Pancreas (tissue), 10 donors: ENCODE measurements around the gene CDH4. TPM values are rescaled to one million over a fixed set of nuclear protein-coding genes. Genes with fewer than 3 reads are reported as not detected.

ENCODE experiments used
- ATAC-seq, 4 donors: fragments of 200-7000 bp; cut with Tn5 transposase; one replicate each; pipeline versions ENCODE4 v1.8.0 to v1.9.1; 2020; ENCODE audit warnings: mild to moderate bottlenecking in 4 of 4, moderate library complexity in 4 of 4
- DNase-seq, 6 donors: peaks; one replicate each; pipeline ENCODE4 v3.0.0-alpha.2; 2020
- FAIRE-seq: peaks from 2 replicates; lab custom pipeline; 2012; peaks lifted over from hg19 to GRCh38; lab: Jason Lieb, UNC
- H3K27ac ChIP-seq, 4 donors: fragments of 200-600 bp; sonication (generic); 1 replicate in 3 of 4; 2 replicates in 1 of 4; pipeline versions ENCODE4 v1.5.0 to v1.8.0; 2020
- H3K27me3 ChIP-seq, 4 donors: fragments of 200-600 bp; one replicate each; pipeline ENCODE4 v1.8.0; 2021
- H3K36me3 ChIP-seq, 3 donors: fragments of 200-600 bp; sonication (generic) in 1 of 3; one replicate each; pipeline versions ENCODE4 v1.5.0 to v1.8.0; 2020 to 2021
- H3K4me1 ChIP-seq, 3 donors: fragments of 200-600 bp; one replicate each; pipeline ENCODE4 v1.8.0; 2021
- H3K4me3 ChIP-seq, 4 donors: fragments of 200-600 bp; sonication (generic) in 2 of 4; one replicate each; pipeline versions ENCODE4 v1.5.0 to v1.8.0; 2020 to 2021
- H3K9me3 ChIP-seq, 4 donors: fragments of 200-600 bp; one replicate each; pipeline ENCODE4 v1.8.0; 2021
- WGBS, 2 donors: extraction: QIAGEN DNeasy Blood & Tissue Kit; methylation state at CpG; one replicate each; pipeline ENCODE4 v1.1.7; 2013; 5-methylcytosine and 5-hydroxymethylcytosine counted together
- intact Hi-C, 3 donors: fragments of 100-400 bp; cut with DNase I; formaldehyde crosslinking; loops; one replicate each; pipeline versions ENCODE4 v1.11.1 to v1.14.2; 2022
- polyA plus RNA-seq, 2 donors: library from polyadenylated mRNA; stranded (reverse); fragments of 200-250 nt; gene quantifications; one replicate each; pipeline ENCODE4 v1.2.3, GENCODE V29; 2013
- total RNA-seq, 6 donors: library from RNA; stranded (reverse); fragmentation: NEBNext Ultra II Directional in 4 of 6; extraction: Animal tissue kit (Norgen Biotek cat#: 25700) in 4 of 6; gene quantifications; one replicate each; pipeline versions ENCODE4 v1.2.1 to v1.2.4, GENCODE V29; 2021 to 2023
- TF ChIP-seq, protein P1 (sequence below), 4 donors: fragments of 200-600 bp; sonication (generic) in 3 of 4; IDR thresholded peaks; one replicate each; pipeline versions ENCODE4 v1.5.0 to v1.8.0; 2021; ENCODE audit warnings: antibody characterized with exemption in 4 of 4
- donor health status: healthy with polysubstance abuse.
- donor health status: DM: no; HTN: no; CAD: no; lungs with moderate emphysema.
- donor health status: DM: no; HTN: no; CAD: no.
- donor health status: control.
- donor health status: control.
- donor health status: Bipolar disorder and iron deficiency.
- donor health status: DM: yes; HTN: yes; CAD: no.
- donor health status: DM: no; HTN: no; CAD: no.
- donor health status: DM: no; HTN: no; CAD: no.
- donor health status: DM: yes; HTN: yes; CAD: no.

Gene CDH4
- total and polyA plus RNA-seq, 8 donors = 0.04 to 1.4 (median 0.27) TPM

GRCh38 chr20:61671559-61671958 is 419.5 kb downstream of the CDH4 start:
- FAIRE-seq (no peak), ATAC-seq (no peak), DNase-seq (no peak)
- Histone ChIP-seq H3K4me3 (no peak overlapping the region), H3K27ac (no peak overlapping the region), H3K27me3 (no peaks in the 10 kb centered on the region), H3K36me3 (no peaks in the 10 kb centered on the region), H3K4me1 (no peaks in the 10 kb centered on the region), H3K9me3 (no peaks in the 10 kb centered on the region)
- TF ChIP-seq, protein P1, sequence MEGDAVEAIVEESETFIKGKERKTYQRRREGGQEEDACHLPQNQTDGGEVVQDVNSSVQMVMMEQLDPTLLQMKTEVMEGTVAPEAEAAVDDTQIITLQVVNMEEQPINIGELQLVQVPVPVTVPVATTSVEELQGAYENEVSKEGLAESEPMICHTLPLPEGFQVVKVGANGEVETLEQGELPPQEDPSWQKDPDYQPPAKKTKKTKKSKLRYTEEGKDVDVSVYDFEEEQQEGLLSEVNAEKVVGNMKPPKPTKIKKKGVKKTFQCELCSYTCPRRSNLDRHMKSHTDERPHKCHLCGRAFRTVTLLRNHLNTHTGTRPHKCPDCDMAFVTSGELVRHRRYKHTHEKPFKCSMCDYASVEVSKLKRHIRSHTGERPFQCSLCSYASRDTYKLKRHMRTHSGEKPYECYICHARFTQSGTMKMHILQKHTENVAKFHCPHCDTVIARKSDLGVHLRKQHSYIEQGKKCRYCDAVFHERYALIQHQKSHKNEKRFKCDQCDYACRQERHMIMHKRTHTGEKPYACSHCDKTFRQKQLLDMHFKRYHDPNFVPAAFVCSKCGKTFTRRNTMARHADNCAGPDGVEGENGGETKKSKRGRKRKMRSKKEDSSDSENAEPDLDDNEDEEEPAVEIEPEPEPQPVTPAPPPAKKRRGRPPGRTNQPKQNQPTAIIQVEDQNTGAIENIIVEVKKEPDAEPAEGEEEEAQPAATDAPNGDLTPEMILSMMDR (IDR thresholded peaks at IDR 0.05) = no peak
- intact Hi-C loops = no loop called here
- 74 to 86% methylated on average over 3 of the region's 3 CpGs for WGBS, 2 donors

DNA sequence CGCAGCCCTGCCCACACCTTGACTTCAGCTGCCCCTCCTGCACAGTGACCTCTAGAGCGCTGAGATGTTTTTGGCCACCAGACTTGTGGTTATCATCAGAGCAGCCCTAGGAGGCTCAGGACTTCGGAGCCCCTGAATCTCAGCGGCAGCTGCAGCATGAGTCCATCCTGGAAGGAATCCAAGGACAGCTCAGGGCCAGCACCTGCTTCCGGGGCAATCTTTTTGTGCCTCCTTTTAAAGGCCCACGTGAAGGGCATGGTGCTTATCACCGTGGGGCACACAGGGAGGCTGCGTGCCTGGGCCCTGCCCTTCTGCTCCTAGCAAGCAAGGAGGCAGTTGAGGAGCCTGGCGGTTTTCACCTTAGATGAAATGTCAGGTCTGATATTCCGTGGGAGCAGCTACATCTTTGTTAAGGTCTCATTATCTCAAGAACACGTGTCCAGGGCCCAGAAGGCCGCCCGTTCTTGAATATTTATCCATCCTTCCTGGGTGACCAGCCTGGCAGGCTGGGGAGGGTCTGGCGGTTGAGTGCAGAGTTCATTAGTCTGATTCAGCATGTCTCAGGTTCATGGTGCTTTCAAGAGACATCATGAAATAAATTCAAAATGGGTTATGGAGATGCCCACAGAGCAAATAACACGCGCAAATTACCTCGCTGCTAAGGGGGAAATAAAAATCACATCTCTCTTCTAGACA is 421.2 kb downstream of the CDH4 start:
- WGBS, 2 donors = 45 to 52% methylated on average over 17 of the region's 17 CpGs
- Histone ChIP-seq H3K27me3 (no peaks in the 10 kb centered on the region), H3K4me3 (no peak overlapping the region), H3K4me1 (no peaks in the 10 kb centered on the region), H3K36me3 (no peaks in the 10 kb centered on the region), H3K9me3 (no peaks in the 10 kb centered on the region), H3K27ac (no peak overlapping the region)
- DNase-seq = no peak
- no peak for ATAC-seq
- FAIRE-seq = no peak
- TF ChIP-seq, protein P1 (IDR thresholded peaks at IDR 0.05) = no peak
- intact Hi-C loops = no loop called here

DNA sequence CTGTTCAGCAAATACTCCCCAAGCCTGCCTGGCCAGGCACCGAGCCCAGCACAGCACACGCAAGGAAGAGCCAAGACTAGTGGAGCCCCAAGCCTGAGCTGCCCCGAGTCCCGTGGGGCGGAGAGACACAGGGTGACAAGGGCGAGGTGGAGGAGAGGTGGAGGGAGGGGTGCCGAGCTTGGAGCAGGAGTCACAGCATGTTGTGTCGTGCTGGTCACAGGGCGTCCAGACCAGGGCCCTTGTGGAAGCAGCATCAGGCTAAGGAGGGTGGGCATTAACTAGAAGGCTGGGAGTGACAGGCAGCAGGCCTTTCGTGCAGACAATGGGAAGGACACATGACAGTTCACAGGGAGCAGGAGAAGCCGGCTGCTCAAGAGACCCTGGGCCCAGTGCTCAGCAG is 422.1 kb downstream of the CDH4 start:
- ATAC-seq (no peak), FAIRE-seq (no peak), DNase-seq (no peak)
- intact Hi-C loops = no loop called here
- Histone ChIP-seq H3K36me3 (no peaks in the 10 kb centered on the region), H3K27ac (no peak overlapping the region), H3K27me3 (no peaks in the 10 kb centered on the region), H3K9me3 (no peaks in the 10 kb centered on the region), H3K4me1 (no peaks in the 10 kb centered on the region), H3K4me3 (no peak overlapping the region)
- 63 to 75% methylated on average over 11 of the region's 11 CpGs for WGBS, 2 donors
- TF ChIP-seq, protein P1 (IDR thresholded peaks at IDR 0.05) = no peak

GRCh38 chr20:61674688-61675087 is 422.6 kb downstream of the CDH4 start:
- Histone ChIP-seq H3K4me1 (no peaks in the 10 kb centered on the region), H3K4me3 (no peak overlapping the region), H3K27me3 (no peaks in the 10 kb centered on the region), H3K36me3 (no peaks in the 10 kb centered on the region), H3K27ac (no peak overlapping the region), H3K9me3 (no peaks in the 10 kb centered on the region)
- no peak for ATAC-seq
- WGBS, 2 donors = 49 to 56% methylated on average over 3 of the region's 3 CpGs
- DNase-seq = no peak
- TF ChIP-seq, protein P1 (IDR thresholded peaks at IDR 0.05) = no peak
- intact Hi-C loops = no loop called here
- FAIRE-seq = no peak

- H3K4me1 ChIP-seq = no peaks in the 10 kb centered on the region
- intact Hi-C loops = no loop called here
- no peak for DNase-seq
- WGBS, 2 donors = 38 to 49% methylated on average over 2 of the region's 2 CpGs
- no peak overlapping the region for H3K27ac ChIP-seq
- TF ChIP-seq, protein P1 (IDR thresholded peaks at IDR 0.05) = no peak
- no peaks in the 10 kb centered on the region for H3K36me3 ChIP-seq
- no peak for ATAC-seq
- no peak for FAIRE-seq
- H3K27me3 ChIP-seq = no peaks in the 10 kb centered on the region
- no peaks in the 10 kb centered on the region for H3K9me3 ChIP-seq
- H3K4me3 ChIP-seq = no peak overlapping the region
Observed at GRCh38 chr20:61677928-61678327, 425.9 kb downstream of the CDH4 start.
